Measurements from ENCODE around the gene EIF1AY.

Gene EIF1AY

GRCh38 chrY:20544451-20544960 lies 31.1 kb upstream of the EIF1AY start:
- TF ChIP-seq, protein P1, sequence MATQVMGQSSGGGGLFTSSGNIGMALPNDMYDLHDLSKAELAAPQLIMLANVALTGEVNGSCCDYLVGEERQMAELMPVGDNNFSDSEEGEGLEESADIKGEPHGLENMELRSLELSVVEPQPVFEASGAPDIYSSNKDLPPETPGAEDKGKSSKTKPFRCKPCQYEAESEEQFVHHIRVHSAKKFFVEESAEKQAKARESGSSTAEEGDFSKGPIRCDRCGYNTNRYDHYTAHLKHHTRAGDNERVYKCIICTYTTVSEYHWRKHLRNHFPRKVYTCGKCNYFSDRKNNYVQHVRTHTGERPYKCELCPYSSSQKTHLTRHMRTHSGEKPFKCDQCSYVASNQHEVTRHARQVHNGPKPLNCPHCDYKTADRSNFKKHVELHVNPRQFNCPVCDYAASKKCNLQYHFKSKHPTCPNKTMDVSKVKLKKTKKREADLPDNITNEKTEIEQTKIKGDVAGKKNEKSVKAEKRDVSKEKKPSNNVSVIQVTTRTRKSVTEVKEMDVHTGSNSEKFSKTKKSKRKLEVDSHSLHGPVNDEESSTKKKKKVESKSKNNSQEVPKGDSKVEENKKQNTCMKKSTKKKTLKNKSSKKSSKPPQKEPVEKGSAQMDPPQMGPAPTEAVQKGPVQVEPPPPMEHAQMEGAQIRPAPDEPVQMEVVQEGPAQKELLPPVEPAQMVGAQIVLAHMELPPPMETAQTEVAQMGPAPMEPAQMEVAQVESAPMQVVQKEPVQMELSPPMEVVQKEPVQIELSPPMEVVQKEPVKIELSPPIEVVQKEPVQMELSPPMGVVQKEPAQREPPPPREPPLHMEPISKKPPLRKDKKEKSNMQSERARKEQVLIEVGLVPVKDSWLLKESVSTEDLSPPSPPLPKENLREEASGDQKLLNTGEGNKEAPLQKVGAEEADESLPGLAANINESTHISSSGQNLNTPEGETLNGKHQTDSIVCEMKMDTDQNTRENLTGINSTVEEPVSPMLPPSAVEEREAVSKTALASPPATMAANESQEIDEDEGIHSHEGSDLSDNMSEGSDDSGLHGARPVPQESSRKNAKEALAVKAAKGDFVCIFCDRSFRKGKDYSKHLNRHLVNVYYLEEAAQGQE (IDR thresholded peaks at IDR 0.05; ENCODE audit: insufficient read depth in 1 of 2, low read depth in 2 of 2, low read length in 2 of 2) = no peak
- TF ChIP-seq FOXP2 (optimal IDR thresholded peaks at IDR 0.05; ENCODE audit: borderline replicate concordance, extremely low read depth, extremely low read length, insufficient read depth) (no peak), SIN3A (IDR thresholded peaks at IDR 0.05; ENCODE audit: borderline replicate concordance, insufficient read depth, low read length) (no peak), TAF1 (IDR thresholded peaks at IDR 0.05; ENCODE audit: borderline replicate concordance, insufficient read depth, low read length) (no peak), POLR2AphosphoS5 (IDR thresholded peaks at IDR 0.05; ENCODE audit: low read depth, low read length) (no peak)

- TF ChIP-seq POLR2AphosphoS5 (IDR thresholded peaks at IDR 0.05; ENCODE audit: low read depth, low read length) (no peak), FOXP2 (optimal IDR thresholded peaks at IDR 0.05; ENCODE audit: borderline replicate concordance, extremely low read depth, extremely low read length, insufficient read depth) (no peak), SIN3A (IDR thresholded peaks at IDR 0.05; ENCODE audit: borderline replicate concordance, insufficient read depth, low read length) (no peak)
Observed at GRCh38 chrY:20546071-20546470, 29.5 kb upstream of the EIF1AY start.

DNA sequence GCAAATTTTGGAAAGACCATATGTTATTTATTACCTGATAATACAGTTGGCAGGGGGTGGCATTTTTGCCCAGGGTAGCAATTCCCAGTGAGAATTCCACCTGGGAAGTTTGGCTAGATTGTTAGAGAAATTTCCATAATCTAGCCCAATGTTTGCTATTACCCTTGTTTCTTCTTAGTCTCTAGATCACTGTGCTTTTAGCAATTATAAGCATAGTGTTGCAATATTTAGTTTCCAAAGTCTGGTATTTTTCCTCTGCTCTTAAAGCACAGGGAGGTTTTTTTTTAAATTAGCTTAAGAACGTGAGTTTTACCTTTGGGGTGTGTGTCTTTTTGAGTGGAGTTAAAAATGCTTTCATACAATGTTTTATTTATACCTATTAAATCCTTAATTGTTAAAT lies 26.3 kb upstream of the EIF1AY start:
- TF ChIP-seq FOXP2 (optimal IDR thresholded peaks at IDR 0.05; ENCODE audit: borderline replicate concordance, extremely low read depth, extremely low read length, insufficient read depth) (no peak), SIN3A (IDR thresholded peaks at IDR 0.05; ENCODE audit: borderline replicate concordance, insufficient read depth, low read length) (no peak)

- TF ChIP-seq, protein P1 (IDR thresholded peaks at IDR 0.05; ENCODE audit: insufficient read depth in 1 of 2, low read depth in 2 of 2, low read length in 2 of 2) = no peak
- TF ChIP-seq TAF1 (IDR thresholded peaks at IDR 0.05; ENCODE audit: borderline replicate concordance, insufficient read depth, low read length) (no peak), SIN3A (IDR thresholded peaks at IDR 0.05; ENCODE audit: borderline replicate concordance, insufficient read depth, low read length) (no peak), FOXP2 (optimal IDR thresholded peaks at IDR 0.05; ENCODE audit: borderline replicate concordance, extremely low read depth, extremely low read length, insufficient read depth) (no peak), POLR2AphosphoS5 (IDR thresholded peaks at IDR 0.05; ENCODE audit: low read depth, low read length) (no peak)
Observed at GRCh38 chrY:20551840-20552239, 23.7 kb upstream of the EIF1AY start.

DNA sequence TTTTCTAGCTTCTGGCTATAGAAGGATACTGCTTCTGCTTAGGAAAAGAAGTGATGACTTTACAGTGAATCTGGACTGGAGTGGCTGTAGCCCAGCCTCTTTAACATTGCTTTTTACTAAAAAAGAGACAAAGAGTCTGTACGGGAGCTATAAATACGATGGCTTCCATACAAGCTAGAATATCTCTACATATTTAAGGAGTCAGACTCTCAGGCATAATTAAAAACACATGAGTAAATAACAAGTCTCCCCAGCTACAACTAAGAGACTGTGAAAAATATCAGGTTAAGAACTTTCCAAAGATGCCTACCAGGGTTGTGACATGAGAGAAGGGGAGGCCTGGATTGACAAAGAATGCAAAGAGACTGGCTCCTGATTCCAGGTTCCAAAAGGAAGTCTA lies 19.8 kb upstream of the EIF1AY start:
- no peak for TF ChIP-seq FOXP2 (optimal IDR thresholded peaks at IDR 0.05; ENCODE audit: borderline replicate concordance, extremely low read depth, extremely low read length, insufficient read depth)
- TF ChIP-seq SIN3A (IDR thresholded peaks at IDR 0.05; ENCODE audit: borderline replicate concordance, insufficient read depth, low read length) = no peak
- TF ChIP-seq TAF1 (IDR thresholded peaks at IDR 0.05; ENCODE audit: borderline replicate concordance, insufficient read depth, low read length) = no peak
- TF ChIP-seq POLR2AphosphoS5 (IDR thresholded peaks at IDR 0.05; ENCODE audit: low read depth, low read length) = no peak
- TF ChIP-seq, protein P1 (IDR thresholded peaks at IDR 0.05; ENCODE audit: insufficient read depth in 1 of 2, low read depth in 2 of 2, low read length in 2 of 2) = no peak

DNA sequence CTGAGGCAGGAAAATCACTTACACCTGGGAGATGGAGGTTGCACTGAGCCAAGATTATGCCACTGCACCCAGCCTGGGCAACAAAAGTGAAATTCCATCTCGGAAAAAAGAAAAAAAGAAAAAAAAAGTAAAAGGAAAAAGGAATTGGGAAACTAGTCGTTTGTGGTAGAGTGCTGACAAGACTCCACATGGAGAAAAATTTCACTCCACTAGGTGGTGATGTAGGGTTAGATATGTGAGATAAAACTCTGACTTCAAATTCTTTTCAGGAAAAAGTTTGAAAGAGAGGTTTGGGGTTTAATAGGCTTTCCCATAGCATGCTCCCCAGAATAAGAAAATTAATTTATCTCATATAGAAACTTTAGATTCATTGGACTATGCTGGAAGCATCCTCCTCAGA lies 16.9 kb upstream of the EIF1AY start:
- TF ChIP-seq POLR2AphosphoS5 (IDR thresholded peaks at IDR 0.05; ENCODE audit: low read depth, low read length) = no peak
- TF ChIP-seq, protein P1 (IDR thresholded peaks at IDR 0.05; ENCODE audit: insufficient read depth in 1 of 2, low read depth in 2 of 2, low read length in 2 of 2) = no peak
- TF ChIP-seq SIN3A (IDR thresholded peaks at IDR 0.05; ENCODE audit: borderline replicate concordance, insufficient read depth, low read length) = no peak
- TF ChIP-seq FOXP2 (optimal IDR thresholded peaks at IDR 0.05; ENCODE audit: borderline replicate concordance, extremely low read depth, extremely low read length, insufficient read depth) = no peak
- TF ChIP-seq TAF1 (IDR thresholded peaks at IDR 0.05; ENCODE audit: borderline replicate concordance, insufficient read depth, low read length) = no peak
